NT2/D1 (cell line): Measurements from ENCODE around the gene IMMP2L.

ENCODE experiments used
- SUZ12 ChIP-seq: IDR thresholded peaks from 2 replicates; pipeline ENCODE4 v1.6.1; 2011; ENCODE audit not compliant: insufficient read length, insufficient read depth; ENCODE audit errors: extremely low read depth
- YY1 ChIP-seq: IDR thresholded peaks from 2 replicates; pipeline ENCODE4 v1.6.1; 2011; ENCODE audit not compliant: insufficient read length, insufficient read depth
- ZNF274 ChIP-seq: IDR thresholded peaks from 2 replicates; pipeline ENCODE4 v1.6.1; 2011; ENCODE audit warnings: mild to moderate bottlenecking, low read depth, low read length

GRCh38 chr7:111030336-111030735 lies 532.0 kb downstream of the IMMP2L start:
- no peak for TF ChIP-seq ZNF274
- TF ChIP-seq SUZ12, result no peak
- TF ChIP-seq YY1, result no peak
